Measurements from ENCODE around the gene TNNT2.

Gene TNNT2

DNA sequence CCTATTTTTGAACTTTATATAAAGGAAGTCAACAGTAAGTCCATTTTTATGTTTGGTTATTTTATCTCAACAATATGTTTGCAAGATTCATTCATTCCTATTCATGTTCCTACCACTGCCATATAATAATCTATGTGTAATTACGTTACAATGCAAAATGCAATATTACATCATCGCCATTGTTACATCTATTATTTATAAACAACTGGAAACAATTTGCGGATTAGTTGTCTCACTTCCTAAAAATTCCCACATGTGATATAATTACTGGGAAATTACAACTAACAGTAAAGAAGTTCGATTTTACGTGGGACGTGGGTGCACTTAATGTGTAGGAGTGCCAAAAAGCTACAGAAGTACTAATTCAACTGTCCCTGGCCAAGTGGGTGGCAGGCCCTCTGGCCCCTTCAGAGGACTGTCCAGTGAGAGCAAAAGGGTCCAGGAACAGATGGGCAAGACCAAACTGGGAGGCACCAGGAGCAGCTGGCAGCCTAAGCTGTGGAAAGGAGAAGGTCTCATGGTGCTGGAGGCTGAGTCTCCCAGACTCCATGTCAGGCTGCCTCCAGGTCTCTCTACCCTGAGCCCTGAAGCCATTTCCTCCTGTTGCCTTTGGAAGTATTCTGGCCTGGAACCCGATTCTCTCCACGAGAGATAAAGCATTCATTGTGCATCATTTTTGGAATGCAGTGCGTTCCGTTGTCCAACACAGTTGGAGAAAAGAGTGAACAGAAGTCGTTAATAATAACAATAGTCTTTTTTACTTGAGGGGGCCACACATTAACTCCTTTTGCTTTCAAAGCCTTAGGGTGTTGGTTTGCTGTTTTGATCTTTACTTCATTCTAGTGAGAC is 42.9 kb downstream of the TNNT2 start:
- no peak for DNase-seq (ENCODE audit: low read depth in 2 of 2)

DNA sequence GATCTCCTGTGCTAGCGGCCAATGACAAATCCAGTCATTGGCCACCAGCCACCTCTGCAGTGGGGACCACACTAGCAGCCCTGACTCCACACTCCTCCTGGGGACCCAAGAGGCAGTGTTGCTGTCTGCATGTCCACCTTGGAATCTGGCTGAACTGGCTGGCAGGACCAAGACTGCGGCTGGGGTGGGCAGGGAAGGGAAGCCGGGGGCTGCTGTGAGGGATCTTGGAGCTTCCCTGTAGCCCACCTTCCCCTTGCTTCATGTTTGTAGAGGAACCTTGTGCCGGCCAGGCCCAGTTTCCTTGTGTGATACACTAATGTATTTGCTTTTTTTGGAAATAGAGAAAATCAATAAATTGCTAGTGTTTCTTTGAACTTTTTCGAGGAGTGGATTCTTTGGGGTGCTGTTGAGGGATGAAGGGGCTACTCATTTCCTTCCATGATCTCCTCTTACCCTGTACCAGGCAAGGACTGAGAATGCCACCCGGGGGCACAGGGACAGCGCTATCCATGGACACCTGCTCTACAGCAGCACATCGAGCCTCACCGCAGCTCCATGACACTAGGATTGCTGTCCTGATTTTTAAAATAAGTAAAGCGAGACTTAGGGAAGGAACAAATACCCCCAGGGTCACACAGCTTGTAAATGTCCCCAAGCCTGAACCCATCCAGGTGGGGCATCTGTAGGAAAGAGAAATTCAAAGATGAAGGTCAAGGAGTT is 44.7 kb downstream of the TNNT2 start:
- DNase-seq (ENCODE audit: low read depth in 2 of 2), result no peak

DNA sequence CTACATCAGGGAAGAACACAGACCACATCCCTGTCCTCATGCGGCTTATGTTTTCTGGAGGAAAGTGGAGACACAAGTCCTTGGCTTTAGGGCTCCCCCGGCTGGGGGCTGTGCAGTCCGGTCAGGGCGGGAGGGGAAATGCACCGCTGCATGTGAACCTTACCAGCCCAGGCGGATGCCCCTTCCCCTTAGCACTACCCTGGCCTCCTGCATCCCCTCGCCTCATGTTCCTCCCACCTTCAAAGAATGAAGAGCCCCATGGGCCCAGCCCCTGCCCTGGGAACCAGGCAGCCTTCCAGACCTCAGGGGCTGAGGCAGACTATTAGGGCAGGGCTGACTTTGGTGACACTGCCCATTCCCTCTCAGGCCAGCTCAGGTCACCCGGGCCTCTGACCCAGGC is 45.5 kb downstream of the TNNT2 start:
- no peak for DNase-seq (ENCODE audit: low read depth in 2 of 2)

DNA sequence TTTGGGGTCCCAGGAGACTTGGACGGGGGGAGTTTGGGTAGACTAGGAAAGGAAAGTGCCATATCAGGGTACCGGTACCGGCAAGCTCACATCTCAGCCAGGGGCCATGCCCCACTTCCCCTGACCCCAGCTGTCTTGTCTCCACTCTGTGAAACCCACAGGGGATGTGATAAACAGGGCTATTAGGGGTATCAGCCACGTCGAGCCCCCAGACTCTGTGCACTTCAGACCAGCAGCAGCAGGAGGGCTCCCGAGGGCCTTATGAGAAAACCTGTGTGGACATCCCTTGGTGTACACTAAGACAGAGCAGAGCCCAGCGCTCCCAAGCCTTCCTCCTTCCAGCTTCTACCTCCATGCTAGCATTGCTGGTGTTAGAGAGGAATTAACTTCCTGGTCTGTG is 46.3 kb downstream of the TNNT2 start:
- DNase-seq (ENCODE audit: low read depth in 2 of 2), result no peak

DNA sequence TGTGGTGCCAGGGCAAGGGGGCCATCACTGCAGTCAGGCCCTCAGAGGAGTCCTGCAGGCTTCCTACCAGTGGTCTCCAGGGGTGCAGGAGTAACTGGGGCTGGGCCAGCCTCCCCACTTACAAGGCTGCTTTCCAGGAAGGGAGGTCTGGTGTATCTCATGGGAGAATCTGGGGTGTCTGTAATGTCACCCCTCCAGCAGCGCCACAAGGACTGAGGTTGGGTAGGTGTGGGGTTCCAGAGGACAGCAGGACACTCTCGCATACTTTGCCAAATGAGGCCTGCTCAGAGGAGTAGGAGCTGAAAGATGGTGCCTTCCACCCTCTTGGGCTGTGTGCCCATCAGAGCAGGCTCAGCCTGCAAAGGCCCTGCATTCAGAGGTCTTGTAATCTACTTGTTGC is 46.9 kb downstream of the TNNT2 start:
- no peak for DNase-seq (ENCODE audit: low read depth in 2 of 2)

DNA sequence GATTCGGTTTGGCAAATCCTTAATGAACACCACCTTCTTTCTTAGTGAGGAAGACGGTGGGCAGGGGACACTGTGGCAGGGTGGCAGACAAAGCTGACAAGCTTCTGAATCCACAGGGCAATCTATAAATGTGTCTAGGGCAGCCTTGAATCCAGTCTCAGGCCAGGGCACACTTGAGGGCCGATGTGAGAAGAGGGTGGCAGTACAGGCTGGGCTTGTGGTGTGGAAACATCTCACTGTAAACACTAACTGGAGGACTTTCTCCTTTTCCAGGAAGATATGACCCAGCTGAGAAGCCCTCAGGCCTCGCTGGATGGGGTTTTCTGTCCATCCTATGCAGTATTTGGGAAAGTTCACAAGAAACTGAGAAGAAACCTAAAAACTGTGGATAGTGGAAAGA is 47.7 kb downstream of the TNNT2 start:
- no peak for DNase-seq (ENCODE audit: low read depth in 2 of 2)

DNA sequence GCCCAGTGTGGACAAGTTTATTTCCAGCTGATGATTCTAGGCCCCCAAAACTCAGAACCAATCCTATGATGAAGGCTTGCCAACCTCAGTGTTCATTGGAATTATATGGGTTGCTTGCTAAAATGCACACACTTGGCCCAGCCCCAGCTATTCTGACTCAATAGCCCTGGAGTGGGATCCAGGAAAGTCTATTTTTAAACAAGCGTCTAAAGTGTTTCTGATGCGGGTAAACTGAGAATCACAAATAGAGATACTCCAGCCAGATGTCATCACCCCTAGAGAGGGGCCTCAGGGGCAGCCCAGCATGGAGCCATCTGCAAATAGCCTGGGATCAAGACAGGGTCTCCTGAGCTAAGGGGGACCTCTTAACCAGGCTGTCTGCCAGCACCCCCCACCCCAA is 48.2 kb downstream of the TNNT2 start:
- DNase-seq (ENCODE audit: low read depth in 2 of 2), result no peak

DNA sequence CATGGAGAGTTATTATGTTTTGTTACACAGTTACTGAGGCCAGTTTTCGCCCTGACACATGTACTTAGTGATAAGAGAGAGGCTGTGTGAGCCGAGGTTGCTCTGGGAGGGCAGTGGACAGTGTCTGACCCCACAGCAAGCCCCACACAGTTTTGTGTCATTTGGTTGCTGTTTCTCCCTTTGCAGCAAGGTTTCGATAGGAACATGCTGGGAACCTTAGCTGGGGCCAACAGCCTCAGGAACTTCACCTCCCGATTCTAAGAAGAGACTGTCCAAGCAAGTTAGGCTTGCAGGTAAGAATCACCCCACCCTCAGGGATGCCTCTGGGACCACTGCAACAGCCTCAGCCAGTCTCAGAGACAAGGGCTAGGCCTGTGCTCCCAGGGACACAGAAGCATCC is 48.9 kb downstream of the TNNT2 start:
- no peak for DNase-seq (ENCODE audit: low read depth in 2 of 2)

DNA sequence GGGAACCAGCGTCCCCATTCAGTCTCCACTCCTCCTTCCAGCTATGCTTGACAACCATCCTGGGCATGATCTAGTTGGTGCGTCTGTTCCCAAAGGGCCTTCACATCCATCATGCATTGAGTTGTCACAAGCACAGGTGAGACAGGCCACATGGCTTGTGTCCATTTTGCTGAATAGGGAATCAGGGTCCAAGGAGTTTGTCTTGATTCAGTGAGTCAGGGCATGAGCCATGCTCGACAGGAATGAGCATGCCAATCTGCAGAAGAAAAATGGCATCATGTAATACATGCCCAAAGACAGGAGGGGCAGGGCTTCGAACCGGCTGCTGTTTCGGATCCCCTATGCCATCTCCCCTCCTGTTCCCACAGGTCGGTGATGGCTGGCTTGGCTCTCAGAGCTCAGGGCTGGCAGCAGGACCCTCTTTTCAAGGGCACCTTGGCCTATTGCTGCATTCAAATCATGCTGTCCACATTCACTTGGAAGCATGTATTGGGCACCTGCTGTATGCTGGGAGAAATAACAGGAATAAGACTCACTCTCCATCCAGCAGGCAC is 49.7 kb downstream of the TNNT2 start:
- DNase-seq (ENCODE audit: low read depth in 2 of 2), result no peak

DNA sequence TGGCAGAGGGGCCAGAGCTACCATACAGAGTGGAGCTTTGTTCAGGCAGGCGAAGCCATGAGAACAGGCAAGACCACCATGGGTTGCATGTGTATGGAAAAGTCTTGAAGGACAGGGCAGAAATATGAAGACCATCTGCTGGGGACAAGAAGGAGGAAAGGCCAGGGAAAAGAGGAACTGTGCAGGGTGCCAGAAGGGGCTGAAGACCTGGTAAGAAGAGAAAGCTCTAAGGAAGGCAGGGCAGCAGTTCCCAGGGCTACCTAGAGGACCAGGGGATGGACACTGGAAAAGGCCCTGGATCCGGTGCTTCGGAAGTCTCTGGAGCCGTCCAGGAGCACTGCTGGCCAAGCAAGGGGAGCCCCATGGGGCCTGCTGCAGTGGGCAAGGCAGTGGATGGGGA is 50.8 kb downstream of the TNNT2 start:
- no peak for DNase-seq (ENCODE audit: low read depth in 2 of 2)

DNA sequence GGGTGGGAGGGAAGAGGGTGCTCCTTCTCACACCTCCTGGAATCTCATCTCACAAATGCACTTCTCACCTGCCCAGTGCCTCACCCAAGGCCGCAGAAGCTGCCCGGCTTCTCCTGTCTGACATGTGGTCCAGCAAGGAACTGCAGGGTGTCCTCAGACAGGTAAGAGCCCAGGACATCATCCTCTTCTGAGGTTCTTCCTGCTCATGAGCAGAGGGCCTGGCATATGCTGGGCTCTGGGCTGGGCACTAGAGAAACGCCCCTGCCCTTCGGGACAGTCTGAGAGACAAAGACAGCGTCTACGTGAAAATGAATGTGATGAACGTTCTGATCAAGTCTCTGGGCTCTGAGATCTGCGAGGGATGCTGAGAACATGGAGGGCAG is 51.8 kb downstream of the TNNT2 start:
- no peak for DNase-seq (ENCODE audit: low read depth in 2 of 2)

DNA sequence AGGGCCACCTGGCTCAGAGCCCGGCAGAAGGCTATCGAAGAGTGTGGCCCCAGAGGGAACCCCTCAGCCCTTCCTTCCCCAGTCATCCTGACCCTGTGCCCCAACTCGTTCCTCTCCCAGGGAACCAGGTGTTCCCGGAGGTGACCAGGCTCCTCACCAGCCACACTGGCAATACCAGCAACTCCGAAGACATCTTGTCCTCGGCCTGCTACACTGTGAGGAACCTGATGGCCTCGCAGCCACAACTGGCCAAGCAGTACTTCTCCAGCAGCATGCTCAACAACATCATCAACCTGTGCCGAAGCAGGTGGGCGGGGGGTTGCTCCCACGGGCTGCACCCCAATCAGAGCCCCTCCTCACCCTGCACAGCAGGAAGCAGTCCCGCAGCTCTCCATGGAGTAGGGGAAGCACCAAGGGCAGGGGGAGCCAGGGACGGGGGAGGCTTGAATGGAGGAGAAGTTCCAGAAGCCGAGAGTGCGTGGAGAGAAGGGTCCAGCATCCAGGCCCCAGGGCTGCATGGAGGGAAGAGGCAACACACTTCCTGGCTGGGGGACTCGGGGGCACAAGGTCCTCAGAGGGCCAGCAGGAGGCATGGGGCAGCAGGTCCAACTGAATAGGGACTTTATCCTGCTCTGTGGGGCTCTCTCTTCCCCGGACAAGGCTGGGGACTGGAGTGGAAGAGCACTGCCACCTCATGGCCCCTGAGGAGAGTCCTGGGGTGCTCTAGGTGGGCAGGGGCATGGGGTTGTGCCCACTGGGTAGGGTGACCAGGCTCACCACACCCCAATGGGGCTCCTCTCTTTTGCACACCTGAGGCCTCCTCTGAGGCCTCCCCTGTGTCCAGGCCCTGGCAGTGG is 52.4 kb downstream of the TNNT2 start:
- DNase-seq (ENCODE audit: low read depth in 2 of 2), result no peak

DNA sequence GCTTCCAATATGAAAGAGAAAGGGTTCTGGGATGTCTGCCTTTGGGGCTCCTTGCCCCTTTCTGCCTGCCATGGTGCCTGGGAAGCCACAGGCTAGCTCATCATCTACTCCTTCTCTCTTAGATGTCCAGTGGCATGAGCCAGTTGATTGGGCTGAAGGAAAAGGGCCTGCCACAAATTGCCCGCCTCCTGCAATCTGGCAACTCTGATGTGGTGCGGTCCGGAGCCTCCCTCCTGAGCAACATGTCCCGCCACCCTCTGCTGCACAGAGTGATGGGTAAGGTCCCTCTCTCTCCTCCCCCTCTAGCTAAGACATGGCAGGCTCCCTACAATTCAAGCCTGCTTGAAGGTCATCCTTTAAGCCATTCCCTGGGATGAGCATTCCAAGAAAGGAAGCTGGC is 53.2 kb downstream of the TNNT2 start:
- no peak for DNase-seq (ENCODE audit: low read depth in 2 of 2)

DNA sequence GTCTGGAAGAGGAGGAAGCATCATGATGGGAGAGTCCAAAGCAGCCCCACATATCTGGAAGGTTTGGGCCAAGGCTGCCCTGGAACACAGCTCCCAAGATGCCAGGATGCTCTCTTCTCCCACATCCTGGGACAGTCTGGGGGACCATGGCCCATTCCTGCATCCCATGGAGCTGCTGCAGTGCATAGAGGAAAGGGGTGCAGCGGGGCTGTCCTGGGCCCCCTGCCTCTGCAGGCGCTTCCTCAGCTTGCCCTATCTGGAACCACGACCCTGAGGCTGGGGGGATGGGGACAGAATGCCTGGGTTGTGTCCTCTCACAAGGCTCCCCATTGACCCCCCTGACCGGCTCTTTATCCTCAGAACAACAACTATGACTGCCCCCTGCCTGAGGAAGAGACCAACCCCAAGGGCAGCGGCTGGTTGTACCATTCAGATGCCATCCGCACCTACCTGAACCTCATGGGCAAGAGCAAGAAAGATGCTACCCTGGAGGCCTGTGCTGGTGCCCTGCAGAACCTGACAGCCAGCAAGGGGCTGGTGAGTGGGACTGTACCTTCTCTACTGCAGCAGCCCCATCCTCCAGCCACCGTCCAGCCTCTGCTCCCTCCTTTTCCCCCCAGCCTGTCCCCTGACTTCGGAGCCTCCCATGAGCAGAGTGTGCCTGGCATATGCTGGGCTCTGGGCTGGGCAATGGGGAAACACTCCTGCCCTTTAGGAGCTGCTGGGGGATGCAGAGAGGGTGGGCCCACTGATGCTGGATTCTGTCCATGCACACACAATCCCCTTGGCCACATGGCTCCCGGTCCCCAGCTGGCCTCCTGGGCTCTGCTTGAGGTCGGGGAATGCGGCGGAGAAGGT is 54.6 kb downstream of the TNNT2 start:
- no peak for DNase-seq (ENCODE audit: low read depth in 2 of 2)

DNA sequence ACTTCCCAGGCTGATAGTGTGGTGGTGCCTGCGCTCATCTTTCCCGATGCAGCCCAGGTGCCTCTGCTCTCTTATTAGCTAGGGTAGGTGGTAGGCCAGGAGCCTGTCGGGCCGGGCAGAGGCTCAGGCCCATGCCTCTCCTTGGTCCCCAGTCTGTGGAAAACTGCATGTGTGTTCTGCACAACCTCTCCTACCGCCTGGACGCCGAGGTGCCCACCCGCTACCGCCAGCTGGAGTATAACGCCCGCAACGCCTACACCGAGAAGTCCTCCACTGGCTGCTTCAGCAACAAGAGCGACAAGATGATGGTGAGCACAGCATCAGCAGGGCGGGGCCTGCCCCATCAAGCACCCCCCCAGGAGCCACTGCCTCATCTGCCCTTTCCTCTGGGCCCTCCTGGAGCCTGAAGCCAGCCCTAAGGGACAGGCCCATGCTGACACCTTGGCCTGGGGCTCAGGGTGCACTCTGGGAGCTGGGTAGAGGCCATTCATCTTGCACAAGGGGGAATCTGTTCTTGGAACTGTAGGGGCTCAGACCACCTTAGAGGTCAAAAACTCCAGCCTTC is 55.6 kb downstream of the TNNT2 start:
- DNase-seq (ENCODE audit: low read depth in 2 of 2), result no peak

DNA sequence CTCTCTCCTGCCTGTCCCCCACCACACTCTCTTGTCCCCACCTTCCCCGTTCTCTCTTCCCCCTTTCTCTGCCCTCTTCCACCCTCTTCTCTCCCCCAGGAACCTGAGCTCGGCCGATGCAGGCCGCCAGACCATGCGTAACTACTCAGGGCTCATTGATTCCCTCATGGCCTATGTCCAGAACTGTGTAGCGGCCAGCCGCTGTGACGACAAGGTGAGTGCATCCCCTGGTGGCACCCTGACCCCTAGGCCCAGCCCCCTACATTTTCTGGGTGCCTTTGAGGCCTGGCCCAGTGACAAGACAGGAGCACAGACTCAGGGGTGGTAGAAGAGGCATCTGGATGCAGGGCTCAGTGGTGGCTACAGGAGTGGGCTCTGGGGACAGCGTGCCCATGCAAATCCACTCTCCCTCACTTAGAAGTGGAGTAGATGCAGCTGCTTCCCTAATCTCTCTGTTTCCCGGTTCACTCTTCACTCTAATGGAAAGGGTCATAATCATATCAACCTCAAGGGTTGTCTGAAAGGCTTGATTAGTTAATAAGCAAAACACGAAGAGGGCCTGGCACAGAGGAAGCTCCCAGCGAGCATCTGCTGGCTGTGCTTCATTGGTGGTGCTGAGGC is 57.2 kb downstream of the TNNT2 start:
- no peak for DNase-seq (ENCODE audit: low read depth in 2 of 2)

DNA sequence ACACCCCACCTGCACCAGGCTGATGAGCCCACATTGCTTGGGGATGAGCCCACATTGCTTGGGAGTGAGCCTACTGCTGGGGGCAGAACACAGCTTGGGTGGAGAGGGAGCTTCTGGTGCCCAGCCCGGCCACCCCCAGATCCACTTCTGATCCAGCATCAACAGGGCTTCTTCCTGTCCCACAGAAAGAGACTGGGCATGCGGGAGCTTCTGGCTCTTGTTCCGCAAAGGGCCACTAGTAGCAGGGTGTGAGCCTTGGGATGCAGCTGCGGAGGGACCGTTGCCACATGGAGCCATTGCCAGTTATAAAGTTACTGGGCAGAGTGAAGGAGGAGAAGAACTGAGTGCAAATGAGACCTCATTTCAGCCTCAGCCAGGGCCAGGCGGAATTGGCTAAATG is 57.8 kb downstream of the TNNT2 start:
- DNase-seq (ENCODE audit: low read depth in 2 of 2), result no peak

DNA sequence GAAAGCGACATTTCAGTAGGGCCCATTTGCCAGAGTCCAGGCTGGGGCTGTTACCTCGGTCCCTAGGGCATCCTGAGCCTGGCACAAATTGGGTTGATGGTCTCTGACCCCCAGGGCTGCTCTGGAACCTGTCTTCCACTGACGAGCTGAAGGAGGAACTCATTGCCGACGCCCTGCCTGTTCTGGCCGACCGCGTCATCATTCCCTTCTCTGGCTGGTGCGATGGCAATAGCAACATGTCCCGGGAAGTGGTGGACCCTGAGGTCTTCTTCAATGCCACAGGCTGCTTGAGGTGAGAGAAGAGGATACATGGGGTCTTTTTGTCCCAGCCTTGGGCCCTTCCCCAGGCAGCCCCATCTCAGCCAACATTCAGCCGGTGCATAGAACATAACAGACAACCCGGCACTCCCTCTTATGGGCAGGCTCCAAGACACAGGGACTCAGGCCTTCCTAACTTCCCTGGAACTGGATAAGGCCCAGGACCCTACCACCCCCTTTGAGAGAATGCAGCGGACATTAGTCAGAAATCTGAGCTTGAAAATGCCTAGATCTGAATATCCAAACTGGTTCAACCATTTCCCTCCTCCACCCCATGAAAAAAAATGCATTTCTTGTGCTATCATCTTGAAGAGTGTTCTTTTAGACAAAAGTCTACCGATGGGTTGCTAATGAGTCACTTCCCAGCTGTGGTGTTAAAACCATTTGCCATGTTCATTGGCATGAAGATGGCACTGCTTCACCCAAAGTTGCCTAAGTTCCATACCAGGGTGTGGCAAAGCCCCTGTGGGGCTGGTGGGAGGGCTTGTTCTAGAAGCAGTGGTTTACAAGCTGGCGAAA is 58.8 kb downstream of the TNNT2 start:
- DNase-seq (ENCODE audit: low read depth in 2 of 2), result no peak

DNA sequence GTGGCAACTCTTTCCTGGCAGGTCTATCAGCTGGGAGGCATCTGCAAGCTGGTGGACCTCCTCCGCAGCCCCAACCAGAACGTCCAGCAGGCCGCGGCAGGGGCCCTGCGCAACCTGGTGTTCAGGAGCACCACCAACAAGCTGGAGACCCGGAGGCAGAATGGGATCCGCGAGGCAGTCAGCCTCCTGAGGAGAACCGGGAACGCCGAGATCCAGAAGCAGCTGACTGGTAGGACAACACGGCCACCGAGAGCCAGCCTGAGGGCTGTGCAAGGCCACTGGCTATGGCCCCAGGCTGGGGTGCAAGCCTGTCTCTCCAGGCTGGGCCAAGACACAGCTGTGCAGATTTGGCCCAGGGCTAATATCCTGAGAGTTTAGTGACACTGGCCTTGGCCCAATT is 59.9 kb downstream of the TNNT2 start:
- DNase-seq (ENCODE audit: low read depth in 2 of 2), result no peak

DNA sequence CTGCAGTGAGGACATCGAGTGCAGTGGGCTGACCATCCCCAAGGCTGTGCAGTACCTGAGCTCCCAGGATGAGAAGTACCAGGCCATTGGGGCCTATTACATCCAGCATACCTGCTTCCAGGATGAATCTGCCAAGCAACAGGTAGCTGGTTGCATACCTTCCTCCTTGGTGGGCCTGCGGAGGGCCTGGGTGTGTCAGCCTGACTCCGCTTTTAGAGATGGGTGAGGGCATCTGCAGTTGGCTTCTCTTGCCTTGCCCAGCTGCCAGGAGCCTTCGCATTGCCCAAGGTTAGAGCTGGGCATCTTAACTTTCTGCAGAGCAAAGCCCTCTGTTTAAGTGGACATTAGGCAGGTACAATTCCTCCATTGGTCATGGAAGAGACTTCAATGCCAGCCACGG is 60.9 kb downstream of the TNNT2 start:
- no peak for DNase-seq (ENCODE audit: low read depth in 2 of 2)

Data from activated CD4-positive, alpha-beta T cell treated with anti-CD3 and anti-CD28 coated beads for 24 hours (primary cell).